ENCODE data around the gene CRTAC1. TPM values are rescaled to one million over a fixed set of nuclear protein-coding genes. Genes with fewer than 3 reads are reported as not detected.

CRTAC1 gene
- polyA plus RNA-seq, 1 of the 3 experiments (the other 2 are of a cell fraction) = 0.05 TPM

GRCh38 chr10:97867220-97867800 is 163.1 kb downstream of the CRTAC1 start:
- DNase-seq = no peak
- Histone ChIP-seq H3K4me3 (ENCODE audit: low read depth in 2 of 2, low read length in 1 of 2) (no peak overlapping the region), H3K27me3 (ENCODE audit: insufficient read depth) (peaks cover 29% of the 10 kb centered on the region; the same call in 1 of the 2 replicates), H3K4me2 (no peak overlapping the region), H3K27ac (ENCODE audit: low read depth in 2 of 2, low read length in 1 of 2) (no peak overlapping the region), H3K9ac (no peak overlapping the region), H3K9me3 (no peaks in the 10 kb centered on the region), H3K4me1 (ENCODE audit: control insufficient read depth in 1 of 2, insufficient read depth in 2 of 2, low read depth in 1 of 2, low read length in 1 of 2) (peaks cover 0 to 14% of the 10 kb centered on the region in 2 experiments; a peak in 2 of 4 replicates), H4K20me1 (ENCODE audit: insufficient read depth) (no peaks in the 10 kb centered on the region), H3K79me2 (ENCODE audit: insufficient read depth) (no peaks in the 10 kb centered on the region), H2AFZ (ENCODE audit: low read depth) (no peak overlapping the region), H3K36me3 (replicated peaks in 1 of 2; ENCODE audit: control insufficient read depth in 1 of 2, insufficient read depth in 2 of 2, low read length in 1 of 2) (no peaks in the 10 kb centered on the region), H3K9me2 (no peaks in the 10 kb centered on the region), H3F3A (replicated peaks; ENCODE audit: insufficient read depth) (no peaks in the 10 kb centered on the region)
- ChIA-PET POLR2A (interaction anchor here (0.9 kb wide), 1 partner anchor 112 kb away, joined by 5 read pairs; no protein-coding TSS in a partner anchor), CTCF (interaction anchor here (0.8 to 9.1 kb wide), 7 partner anchors 14 to 174 kb away, joined by 3 to 277 read pairs (median 32); partner anchors contain the start of gene GOLGA7B)
- 65% methylated on average over 8 of the region's 10 CpGs for WGBS (ENCODE audit: low lambda C conversion rate)
- no peak for TF ChIP-seq GABPA (IDR thresholded peaks at IDR 0.05; ENCODE audit: low read depth)

GRCh38 chr10:97866524-97867219 is 163.7 kb downstream of the CRTAC1 start:
- H3K9me3 ChIP-seq = no peaks in the 10 kb centered on the region
- H3K4me2 ChIP-seq = no peak overlapping the region
- no peak overlapping the region for H3K4me3 ChIP-seq (ENCODE audit: low read depth in 2 of 2, low read length in 1 of 2)
- H3K36me3 ChIP-seq (replicated peaks in 1 of 2; ENCODE audit: control insufficient read depth in 1 of 2, insufficient read depth in 2 of 2, low read length in 1 of 2) = no peaks in the 10 kb centered on the region
- no peak overlapping the region for H2AFZ ChIP-seq (ENCODE audit: low read depth)
- H3K4me1 ChIP-seq (ENCODE audit: control insufficient read depth in 1 of 2, insufficient read depth in 2 of 2, low read depth in 1 of 2, low read length in 1 of 2) = peaks cover 0 to 12% of the 10 kb centered on the region in 2 experiments; a peak in 2 of 4 replicates
- no peaks in the 10 kb centered on the region for H3K79me2 ChIP-seq (ENCODE audit: insufficient read depth)
- WGBS (ENCODE audit: low lambda C conversion rate) = 91% methylated on average over 9 of the region's 10 CpGs
- no peak overlapping the region for H3K27ac ChIP-seq (ENCODE audit: low read depth in 2 of 2, low read length in 1 of 2)
- no peak for DNase-seq
- H3K9ac ChIP-seq = no peak overlapping the region
- no peaks in the 10 kb centered on the region for H3K9me2 ChIP-seq
- H3K27me3 ChIP-seq (ENCODE audit: insufficient read depth) = peaks cover 29% of the 10 kb centered on the region; the same call in 1 of the 2 replicates
- CTCF ChIA-PET = interaction anchor here (3.0 to 9.1 kb wide), 3 partner anchors 15 to 174 kb away, joined by 12 to 277 read pairs (median 49); partner anchors contain the start of gene GOLGA7B
- no peak for TF ChIP-seq TEAD4 (IDR thresholded peaks at IDR 0.05; ENCODE audit: borderline replicate concordance, insufficient read depth)
- no peak for TF ChIP-seq PBX3 (IDR thresholded peaks at IDR 0.05)
- TF ChIP-seq RCOR1 (IDR thresholded peaks at IDR 0.05; ENCODE audit: low read length) = no peak
- TF ChIP-seq USF1 (IDR thresholded peaks at IDR 0.05; ENCODE audit: borderline replicate concordance, low read depth) = no peak
- TF ChIP-seq RAD21 (IDR thresholded peaks at IDR 0.05; ENCODE audit: low read length) = no peak
- TF ChIP-seq CTCF (IDR thresholded peaks at IDR 0.05) = no peak
- TF ChIP-seq MXI1 (IDR thresholded peaks at IDR 0.05; ENCODE audit: low read depth, low read length) = no peak
- TF ChIP-seq IRF3 (IDR thresholded peaks at IDR 0.05; ENCODE audit: low read depth, low read length) = no peak
- TF ChIP-seq TCF12 (IDR thresholded peaks at IDR 0.05) = no peak
- no peak for TF ChIP-seq POLR2AphosphoS5 (IDR thresholded peaks at IDR 0.05; ENCODE audit: low read depth, low read length)
- TF ChIP-seq YY1 (IDR thresholded peaks at IDR 0.05; ENCODE audit: low read depth) = no peak
- no peak for TF ChIP-seq FOSL2 (IDR thresholded peaks at IDR 0.05; ENCODE audit: borderline replicate concordance, low read depth)
- TF ChIP-seq USF2 (IDR thresholded peaks at IDR 0.05; ENCODE audit: borderline replicate concordance, low read depth, low read length) = no peak
- no peak for TF ChIP-seq TAF1 (IDR thresholded peaks at IDR 0.05; ENCODE audit: borderline replicate concordance, low read depth, low read length)
- no peak for TF ChIP-seq MAX (IDR thresholded peaks at IDR 0.05; ENCODE audit: low read depth)
- no peak for TF ChIP-seq CHD2 (IDR thresholded peaks at IDR 0.05; ENCODE audit: low read length, partially characterized antibody)
- POLR2A ChIA-PET = no interaction called here
- H4K20me1 ChIP-seq (ENCODE audit: insufficient read depth) = no peaks in the 10 kb centered on the region
- H3F3A ChIP-seq (replicated peaks; ENCODE audit: insufficient read depth) = no peaks in the 10 kb centered on the region
